DMS79 (cell line): ENCODE measurements around the gene KRIT1.

ENCODE experiments used
- DNase-seq: peaks from one replicate; lab custom pipeline; 2025; lab: John Stamatoyannopoulos, UW

KRIT1 gene

GRCh38 chr7:92150450-92151017 is 95.2 kb downstream of the KRIT1 start:
- no peak for DNase-seq

GRCh38 chr7:92149736-92150239 is 95.9 kb downstream of the KRIT1 start:
- DNase-seq: no peak
